HAP-1 (cell line): Measurements from ENCODE around the gene RIPK1.
"Not testable (repeated sequence)": the region's sequence is repeated elsewhere in the genome, so short reads cannot be mapped to it uniquely, and the experiment has no call there.

Experiments used
- DNase-seq, 2 experiments: peaks; one replicate each; pipeline ENCODE4 v3.0.0-alpha.2; 2016 to 2020; ENCODE audit warnings: low spot score in 2 of 2
- H3K27me3 ChIP-seq: fragments of 250-450 bp; sonication (Bioruptor Pico); 2 replicates; pipeline ENCODE4 v1.5.1; 2020; ENCODE audit warnings: low read depth, mild to moderate bottlenecking, moderate library complexity
- H3K36me3 ChIP-seq: fragments of 250-450 bp; sonication (Bioruptor Pico); replicated peaks from 2 replicates; pipeline ENCODE4 v1.5.1; 2020; ENCODE audit warnings: mild to moderate bottlenecking
- H3K4me1 ChIP-seq: fragments of 250-450 bp; sonication (Bioruptor Pico); 2 replicates; pipeline ENCODE4 v1.5.1; 2020; ENCODE audit warnings: mild to moderate bottlenecking
- H3K4me3 ChIP-seq: fragments of 250-450 bp; sonication (Bioruptor Pico); 2 replicates; pipeline ENCODE4 v1.5.1; 2020; ENCODE audit warnings: mild to moderate bottlenecking, moderate library complexity
- H3K9me3 ChIP-seq: fragments of 250-450 bp; sonication (Bioruptor Pico); 2 replicates; pipeline ENCODE4 v1.5.1; 2020; ENCODE audit warnings: mild to moderate bottlenecking, moderate library complexity
- in situ Hi-C: fragments of 300-500 bp; cut with MboI; formaldehyde crosslinking; loops from 3 replicates; pipeline ENCODE4 v1.14.3; 2020; ENCODE audit warnings: low sequenced_read_pairs, inconsistent platforms, mixed read lengths

The RIPK1 gene

GRCh38 chr6:3035397-3035796 is 32.9 kb upstream of the RIPK1 start:
- Histone ChIP-seq H3K4me3 (no peak overlapping the region), H3K9me3 (no peaks in the 10 kb centered on the region), H3K4me1 (peaks cover 3% of the 10 kb centered on the region; the same call in 1 of the 2 replicates), H3K36me3 (no peaks in the 10 kb centered on the region), H3K27me3 (no peaks in the 10 kb centered on the region)
- no peak for DNase-seq
- in situ Hi-C loops, result no loop called here

GRCh38 chr6:3036861-3037637 is 31.2 kb upstream of the RIPK1 start:
- no peak for DNase-seq
- in situ Hi-C loops, result no loop called here
- peaks cover 13% of the 10 kb centered on the region for H3K4me1 ChIP-seq
- no peaks in the 10 kb centered on the region for H3K36me3 ChIP-seq
- no peaks in the 10 kb centered on the region for H3K27me3 ChIP-seq
- no peaks in the 10 kb centered on the region for H3K9me3 ChIP-seq
- no peak overlapping the region for H3K4me3 ChIP-seq

- DNase-seq, result no peak
- no peaks in the 10 kb centered on the region for H3K27me3 ChIP-seq
- in situ Hi-C loops, result no loop called here
- H3K36me3 ChIP-seq, result no peaks in the 10 kb centered on the region
- peaks cover 13% of the 10 kb centered on the region for H3K4me1 ChIP-seq
- no peak overlapping the region for H3K4me3 ChIP-seq
- no peaks in the 10 kb centered on the region for H3K9me3 ChIP-seq
Observed at GRCh38 chr6:3037638-3038365, 30.5 kb upstream of the RIPK1 start.

- DNase-seq, result peak in 1 of 2 experiments; percentile 54
- Histone ChIP-seq H3K27me3 (no peaks in the 10 kb centered on the region), H3K4me3 (no peak overlapping the region), H3K9me3 (no peaks in the 10 kb centered on the region), H3K36me3 (no peaks in the 10 kb centered on the region), H3K4me1 (peaks cover 13% of the 10 kb centered on the region)
- in situ Hi-C loops, result no loop called here
Observed at GRCh38 chr6:3039384-3039783, 28.9 kb upstream of the RIPK1 start.

- Histone ChIP-seq H3K4me3 (no peak overlapping the region), H3K4me1 (peaks cover 13% of the 10 kb centered on the region), H3K9me3 (no peaks in the 10 kb centered on the region), H3K27me3 (no peaks in the 10 kb centered on the region; the same call in 1 of the 2 replicates), H3K36me3 (no peaks in the 10 kb centered on the region)
- in situ Hi-C loops, result no loop called here
- no peak for DNase-seq
Observed at GRCh38 chr6:3041147-3041546, 27.1 kb upstream of the RIPK1 start.

- in situ Hi-C loops, result no loop called here
- no peak for DNase-seq
- Histone ChIP-seq H3K4me3 (no peak overlapping the region), H3K27me3 (no peaks in the 10 kb centered on the region; the same call in 1 of the 2 replicates), H3K9me3 (no peaks in the 10 kb centered on the region), H3K36me3 (no peaks in the 10 kb centered on the region), H3K4me1 (peaks cover 13% of the 10 kb centered on the region)
Observed at GRCh38 chr6:3041606-3042005, 26.7 kb upstream of the RIPK1 start.

GRCh38 chr6:3045369-3045768 is 22.9 kb upstream of the RIPK1 start:
- in situ Hi-C loops, result no loop called here
- Histone ChIP-seq H3K4me3 (no peak overlapping the region), H3K27me3 (no peaks in the 10 kb centered on the region; the same call in 1 of the 2 replicates), H3K9me3 (no peaks in the 10 kb centered on the region), H3K4me1 (peaks cover 10% of the 10 kb centered on the region), H3K36me3 (no peaks in the 10 kb centered on the region)
- no peak for DNase-seq

- H3K4me3 ChIP-seq, result no peak overlapping the region
- in situ Hi-C loops, result no loop called here
- H3K4me1 ChIP-seq, result peaks cover 10% of the 10 kb centered on the region
- H3K9me3 ChIP-seq, result no peaks in the 10 kb centered on the region
- no peaks in the 10 kb centered on the region; the same call in 1 of the 2 replicates for H3K27me3 ChIP-seq
- no peak for DNase-seq
- H3K36me3 ChIP-seq, result no peaks in the 10 kb centered on the region
Observed at GRCh38 chr6:3045777-3046176, 22.5 kb upstream of the RIPK1 start.

- Histone ChIP-seq H3K9me3 (no peaks in the 10 kb centered on the region), H3K4me1 (peaks cover 7% of the 10 kb centered on the region), H3K27me3 (no peaks in the 10 kb centered on the region; the same call in 1 of the 2 replicates), H3K36me3 (no peaks in the 10 kb centered on the region), H3K4me3 (no peak overlapping the region)
- in situ Hi-C loops, result no loop called here
- DNase-seq, result no peak
Observed at GRCh38 chr6:3046295-3046694, 22.0 kb upstream of the RIPK1 start.

- H3K27me3 ChIP-seq, H3K4me1 ChIP-seq, H3K36me3 ChIP-seq, H3K4me3 ChIP-seq, DNase-seq, in situ Hi-C loops, H3K9me3 ChIP-seq: not testable (repeated sequence)
Observed at GRCh38 chr6:3048009-3048408, 20.3 kb upstream of the RIPK1 start.

- Histone ChIP-seq H3K27me3 (no peaks in the 10 kb centered on the region), H3K4me1 (peaks cover 15% of the 10 kb centered on the region), H3K9me3 (no peaks in the 10 kb centered on the region), H3K4me3 (peak overlapping the region; percentile 43), H3K36me3 (no peaks in the 10 kb centered on the region)
- no peak for DNase-seq
- in situ Hi-C loops, result loop anchor here (5.0 to 10.0 kb wide), 2 partner anchors 50 to 278 kb away; no protein-coding TSS in a partner anchor
Observed at GRCh38 chr6:3052481-3053230, 15.6 kb upstream of the RIPK1 start.

- Histone ChIP-seq H3K9me3 (no peaks in the 10 kb centered on the region), H3K27me3 (no peaks in the 10 kb centered on the region), H3K4me3 (peak overlapping the region; percentile 43), H3K36me3 (no peaks in the 10 kb centered on the region), H3K4me1 (peaks cover 15% of the 10 kb centered on the region)
- in situ Hi-C loops, result loop anchor here (5.0 to 10.0 kb wide), 2 partner anchors 51 to 278 kb away; no protein-coding TSS in a partner anchor
- no peak for DNase-seq
Observed at GRCh38 chr6:3053231-3053508, 15.1 kb upstream of the RIPK1 start.

GRCh38 chr6:3054229-3055157 is 13.8 kb upstream of the RIPK1 start:
- H3K27me3 ChIP-seq, H3K36me3 ChIP-seq, H3K9me3 ChIP-seq: not testable (repeated sequence)
- Histone ChIP-seq H3K4me3 (peak overlapping the region; percentile 43), H3K4me1 (peaks cover 15% of the 10 kb centered on the region)
- in situ Hi-C loops, result loop anchor here (5.0 to 10.0 kb wide), 3 partner anchors 52 to 280 kb away; partner anchors contain the start of gene SERPINB1
- DNase-seq, result peak; percentile 60 to 92
